Erythroblast (primary cell): ENCODE results near the gene KRTAP10-1.
"Not testable (repeated sequence)": the region's sequence is repeated elsewhere in the genome, so short reads cannot be mapped to it uniquely, and the experiment has no call there.

Experiments
- DNase-seq, 2 experiments: peaks; one replicate each; lab custom pipeline; 2025; lab: John Stamatoyannopoulos, UW
- GATA1 ChIP-seq: IDR thresholded peaks from 2 replicates; pipeline ENCODE4 v1.6.1; 2011; ENCODE audit warnings: low read depth, mild to moderate bottlenecking, control low read depth, low read length, moderate library complexity
- POLR2A ChIP-seq: IDR thresholded peaks from 2 replicates; pipeline ENCODE4 v1.6.1; 2011; ENCODE audit warnings: mild to moderate bottlenecking, low read length

Gene KRTAP10-1, protein sequence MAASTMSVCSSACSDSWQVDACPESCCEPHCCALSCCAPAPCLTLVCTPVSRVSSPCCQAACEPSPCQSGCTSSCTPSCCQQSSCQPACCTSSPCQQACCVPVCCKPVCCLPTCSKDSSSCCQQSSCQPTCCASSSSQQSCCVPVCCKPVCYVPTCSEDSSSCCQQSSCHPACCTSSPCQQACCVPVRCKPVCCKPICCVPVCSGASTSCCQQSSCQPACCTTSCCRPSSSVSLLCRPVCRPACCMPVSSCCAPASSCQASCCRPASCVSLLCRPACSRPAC

GRCh38 chr21:44539991-44540666, at the start of gene KRTAP10-1:
TSS of gene KRTAP10-1 (minus strand) at chr21:44540195. CDS start at chr21:44540150, 45 bp downstream.
- no peak for DNase-seq
- TF ChIP-seq POLR2A = no peak
- TF ChIP-seq GATA1 = no peak

GRCh38 chr21:44589094-44589493, 49.1 kb upstream of the KRTAP10-1 start:
- TF ChIP-seq POLR2A (no peak), GATA1 (no peak)
- DNase-seq = no peak

GRCh38 chr21:44585892-44586291, 45.9 kb upstream of the KRTAP10-1 start:
- no peak for DNase-seq
- TF ChIP-seq POLR2A (no peak), GATA1 (no peak)

DNA sequence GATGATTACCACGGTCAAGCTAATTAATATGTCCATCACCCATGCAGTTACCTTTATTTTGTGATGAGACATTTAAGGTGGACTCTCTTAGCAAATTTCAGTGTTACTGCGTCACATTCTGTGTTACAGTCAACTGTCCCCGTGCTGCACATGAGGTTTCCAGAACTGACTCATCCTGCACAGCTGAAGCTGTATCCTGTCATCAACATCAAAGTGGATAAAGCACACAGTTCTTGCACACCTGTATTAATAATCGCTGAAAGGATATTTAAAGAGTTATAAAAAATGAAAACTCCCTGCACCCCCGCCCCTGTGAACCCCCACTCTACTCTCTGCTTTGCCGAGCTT, 43.8 kb upstream of the KRTAP10-1 start:
- no peak for DNase-seq
- TF ChIP-seq POLR2A (no peak), GATA1 (no peak)

DNA sequence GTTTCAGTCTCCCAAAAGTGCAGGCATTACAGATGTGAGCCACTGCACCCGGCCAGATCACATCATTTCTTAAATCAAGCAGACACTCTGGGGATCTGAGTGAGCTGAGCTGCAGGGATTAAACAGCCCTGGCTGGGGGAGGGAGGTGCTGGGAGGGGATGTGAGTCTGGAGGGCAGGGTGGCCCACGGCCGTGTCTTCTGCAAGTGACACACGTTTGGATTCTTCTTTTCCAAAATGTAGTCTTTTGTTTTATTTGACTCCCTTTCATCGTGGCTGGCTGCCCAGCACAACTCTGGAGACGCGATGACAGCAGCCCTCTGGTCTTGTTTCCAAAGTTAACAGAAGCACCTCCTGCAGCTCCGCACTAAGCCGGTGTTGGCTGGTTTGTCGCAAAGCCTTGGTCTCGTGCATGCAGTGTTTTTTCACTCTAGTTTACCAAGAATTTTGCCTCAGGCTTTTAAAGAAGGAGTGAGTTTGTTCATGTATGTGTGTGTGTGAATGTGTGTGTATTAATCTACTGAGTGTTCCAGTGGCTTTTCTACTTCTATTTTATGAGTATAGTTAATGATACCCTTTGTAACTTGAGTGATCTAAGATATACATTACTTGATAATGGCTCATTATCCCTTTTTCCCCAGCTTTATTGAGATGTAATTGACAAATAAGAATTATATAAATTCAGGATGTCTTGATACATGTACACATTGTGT, 43.2 kb upstream of the KRTAP10-1 start:
- TF ChIP-seq GATA1 (no peak), POLR2A (no peak)
- no peak for DNase-seq

DNA sequence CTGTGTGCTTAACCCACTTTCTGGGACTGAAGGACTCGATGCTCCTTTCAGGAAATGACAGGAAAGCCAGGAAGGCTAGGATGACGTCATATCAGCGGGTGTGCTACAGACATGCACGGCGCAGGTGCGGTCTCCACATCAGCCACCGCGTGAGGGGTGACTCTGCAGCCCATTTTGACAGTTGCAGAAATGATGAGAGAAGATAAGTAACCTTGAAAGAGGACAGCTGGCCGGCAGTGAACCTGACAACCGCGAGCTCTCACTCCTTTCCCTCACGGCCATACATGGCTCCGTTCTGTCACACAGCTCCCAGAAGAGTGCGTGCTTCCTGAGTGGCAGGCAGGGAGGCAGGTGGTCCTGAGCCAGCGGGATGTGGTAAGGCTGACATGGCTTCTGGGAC, 42.1 kb upstream of the KRTAP10-1 start:
- TF ChIP-seq GATA1 = no peak
- no peak for TF ChIP-seq POLR2A
- no peak for DNase-seq

DNA sequence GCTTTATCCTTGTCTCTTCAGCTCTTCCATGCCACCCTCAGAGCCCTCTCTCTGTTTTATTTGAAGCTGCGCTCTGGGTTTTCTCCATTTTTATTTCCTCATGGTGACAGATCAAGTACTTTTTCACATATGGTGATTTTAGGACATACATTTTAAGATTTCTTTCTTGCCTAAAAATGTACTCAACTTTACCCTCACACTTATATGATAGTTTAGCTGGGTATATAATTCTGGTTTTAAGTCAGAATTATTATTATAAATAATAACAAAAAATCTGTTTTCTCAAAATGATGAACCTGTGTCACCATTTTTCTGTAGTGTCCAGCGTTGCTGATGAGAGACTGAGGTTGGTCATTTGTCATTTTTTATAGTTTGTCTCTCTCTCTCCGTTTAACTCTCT, 41.2 kb upstream of the KRTAP10-1 start:
- TF ChIP-seq GATA1 (no peak), POLR2A (no peak)
- no peak for DNase-seq

- not testable (repeated sequence) for DNase-seq
Observed at GRCh38 chr21:44580231-44580821, 40.3 kb upstream of the KRTAP10-1 start, which contains the start of gene KRTAP10-5. TSS of gene KRTAP10-5 (minus strand) at chr21:44580604. CDS start at chr21:44580578, 26 bp downstream.

DNA sequence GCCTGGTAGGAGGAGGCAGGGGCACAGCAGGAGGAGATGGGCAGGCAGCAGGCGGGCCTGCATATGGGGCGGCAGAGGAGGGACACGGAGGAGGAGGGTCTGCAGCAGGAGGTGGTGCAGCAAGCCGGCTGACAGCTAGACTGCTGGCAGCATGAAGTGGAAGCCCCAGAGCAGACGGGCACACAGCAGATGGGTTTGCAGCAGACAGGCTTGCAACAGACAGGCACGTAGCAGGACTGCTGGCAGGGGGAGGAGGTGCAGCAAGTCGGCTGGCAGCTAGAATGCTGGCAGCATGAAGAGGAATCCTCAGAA, 39.8 kb upstream of the KRTAP10-1 start:
- TF ChIP-seq POLR2A = no peak
- no peak for TF ChIP-seq GATA1
- DNase-seq = no peak

GRCh38 chr21:44579056-44579832, 39.2 kb upstream of the KRTAP10-1 start:
- TF ChIP-seq POLR2A = no peak
- TF ChIP-seq GATA1 = no peak
- no peak for DNase-seq

DNA sequence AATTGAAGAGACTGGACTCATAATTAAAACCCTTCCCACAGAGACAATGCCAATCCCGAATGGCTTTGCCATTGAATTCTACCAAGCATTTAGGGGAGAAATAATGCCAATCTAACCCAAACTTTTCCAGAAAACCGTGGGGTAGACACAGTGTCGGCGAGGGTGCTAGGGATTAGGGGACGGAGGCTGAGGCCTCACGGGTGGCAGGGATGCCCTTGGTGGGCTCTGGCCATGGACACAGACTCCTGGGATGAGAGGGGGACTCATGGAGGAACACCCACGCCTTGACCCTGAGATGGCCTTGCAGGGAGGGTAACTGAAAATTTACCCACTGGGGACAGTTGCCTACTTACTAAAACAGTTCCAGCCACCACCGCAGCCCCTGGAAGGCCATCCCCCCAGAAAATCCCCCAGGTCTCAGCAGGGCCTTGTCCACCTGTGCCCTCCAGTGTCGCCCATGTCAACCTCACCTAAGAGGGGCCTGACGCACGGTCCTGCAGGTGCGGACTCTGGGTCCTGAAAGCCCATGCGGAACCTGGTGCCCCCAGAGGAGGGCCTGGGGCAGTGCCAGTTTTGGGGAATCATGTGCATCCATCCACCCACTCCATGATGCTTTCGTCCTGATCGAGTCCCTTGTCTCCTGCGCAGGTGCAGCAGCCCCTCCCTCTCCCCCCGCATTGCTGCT, 38.5 kb upstream of the KRTAP10-1 start:
- no peak for DNase-seq
- TF ChIP-seq GATA1 (no peak), POLR2A (no peak)

DNA sequence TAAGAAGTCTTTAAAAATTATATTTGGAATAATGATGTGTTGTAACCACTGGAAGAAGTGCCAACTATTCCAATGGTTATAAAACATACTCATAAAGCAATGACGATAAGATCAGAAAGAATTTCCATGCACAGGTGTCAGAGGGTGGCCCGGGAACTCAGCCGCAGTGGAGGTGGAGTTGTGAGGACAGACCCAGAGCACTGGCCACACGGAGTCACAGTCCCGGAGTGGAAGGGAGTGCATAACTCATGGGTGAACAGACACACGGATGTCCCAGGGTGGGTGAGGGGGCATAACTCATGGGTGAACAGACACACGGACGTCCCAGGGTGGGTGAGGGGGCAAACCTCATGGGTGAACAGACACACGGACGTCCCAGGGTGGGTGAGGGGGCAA, 36.0 kb upstream of the KRTAP10-1 start:
- DNase-seq = no peak
- no peak for TF ChIP-seq POLR2A
- TF ChIP-seq GATA1 = no peak
